Right cardiac atrium (tissue), 5 donors: ENCODE data around the gene NCAPD3. TPM values are rescaled to one million over a fixed set of nuclear protein-coding genes. Genes with fewer than 3 reads are reported as not detected.

Source experiments
- ATAC-seq, 2 donors: fragments of 200-7000 bp; cut with Tn5 transposase; one replicate each; pipeline versions ENCODE4 v1.8.0 to v1.9.1; 2020; ENCODE audit warnings: moderate library complexity in 2 of 2, mild to moderate bottlenecking in 1 of 2
- DNase-seq, 3 donors: peaks; one replicate each; pipeline ENCODE4 v3.0.0-alpha.2; 2020
- H3K27ac ChIP-seq: one replicate; pipeline ENCODE4 v1.5.1; 2013; ENCODE audit warnings: mild to moderate bottlenecking, low read length, control low read depth, moderate library complexity
- H3K27me3 ChIP-seq: one replicate; pipeline ENCODE4 v1.6.1; 2013; ENCODE audit not compliant: control insufficient read depth, insufficient read depth
- H3K4me1 ChIP-seq: one replicate; pipeline ENCODE4 v1.6.1; 2013; ENCODE audit warnings: low read length; ENCODE audit not compliant: control insufficient read depth, insufficient read depth
- H3K4me3 ChIP-seq: one replicate; pipeline ENCODE4 v1.5.1; 2013; ENCODE audit warnings: low read length, control low read depth
- H3K9me3 ChIP-seq: one replicate; pipeline ENCODE4 v1.6.1; 2013; ENCODE audit warnings: low read length; ENCODE audit not compliant: control insufficient read depth
- WGBS: extraction: QIAGEN DNeasy Blood & Tissue Kit; methylation state at CpG from one replicate; pipeline ENCODE4 v1.1.7; 2013; 5-methylcytosine and 5-hydroxymethylcytosine counted together
- intact Hi-C, 4 donors: fragments of 100-400 bp; cut with DNase I; formaldehyde crosslinking; loops; one replicate each; pipeline versions ENCODE4 v1.11.0 to v1.14.0; 2022 to 2023
- polyA plus RNA-seq: library from polyadenylated mRNA; stranded (reverse); fragments of 200-250 nt; gene quantifications from one replicate; pipeline ENCODE4 v1.2.3, GENCODE V29; 2013
- total RNA-seq, 4 donors: library from RNA; stranded (reverse); fragmentation: NEBNext Ultra II Directional; extraction: Animal tissue kit (Norgen Biotek cat#: 25700); gene quantifications; one replicate each; pipeline ENCODE4 v1.2.1, GENCODE V29; 2021
- donor health status: healthy with polysubstance abuse.
- donor health status: DM: no; HTN: yes; CAD: no.
- donor health status: DM: no; HTN: no; CAD: no.
- donor health status: DM: no; HTN: yes; CAD: no; lungs with severe emphysema.
- donor health status: DM: yes; HTN: yes; CAD: no.

Gene NCAPD3
- total and polyA plus RNA-seq, 5 donors, result 5.4 to 11.1 (median 9.6) TPM

DNA sequence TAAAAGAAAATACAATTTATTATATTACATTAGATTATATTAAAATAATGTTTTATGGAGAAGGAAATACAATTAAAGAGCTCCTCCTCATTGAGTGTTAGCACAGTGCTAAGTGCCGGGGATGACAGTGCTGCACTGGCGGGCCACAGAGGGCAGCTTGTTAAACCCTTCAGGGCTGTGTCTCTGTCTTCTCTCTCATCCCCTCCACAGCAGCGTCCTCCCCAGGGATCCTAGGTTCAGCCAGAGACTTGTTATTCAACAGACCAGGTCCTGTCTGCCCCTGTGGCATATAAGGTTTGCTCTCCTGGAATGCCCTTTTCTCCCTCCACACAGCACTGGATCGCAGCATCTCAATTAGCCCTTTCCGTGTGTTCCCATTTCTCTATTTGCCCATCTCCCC lies 15.2 kb upstream of the NCAPD3 start:
- no peak overlapping the region for H3K4me3 ChIP-seq
- H3K4me1 ChIP-seq, result no peaks in the 10 kb centered on the region
- intact Hi-C loops, result no loop called here
- WGBS, result 97% methylated on average over 5 of the region's 5 CpGs
- ATAC-seq (no peak), DNase-seq (no peak)
- no peaks in the 10 kb centered on the region for H3K27me3 ChIP-seq
- no peak overlapping the region for H3K27ac ChIP-seq
- H3K9me3 ChIP-seq, result no peaks in the 10 kb centered on the region

GRCh38 chr11:134237557-134237922 lies 13.8 kb upstream of the NCAPD3 start:
- no peaks in the 10 kb centered on the region for H3K4me1 ChIP-seq
- no peak overlapping the region for H3K4me3 ChIP-seq
- 78% methylated on average over 11 of the region's 11 CpGs for WGBS

GRCh38 chr11:134236834-134237556 lies 13.2 kb upstream of the NCAPD3 start:
- intact Hi-C loops, result no loop called here
- DNase-seq (no peak), ATAC-seq (no peak)
- no peak overlapping the region for H3K4me3 ChIP-seq
- no peaks in the 10 kb centered on the region for H3K27me3 ChIP-seq
- H3K27ac ChIP-seq, result no peak overlapping the region
- H3K4me1 ChIP-seq, result no peaks in the 10 kb centered on the region
- no peaks in the 10 kb centered on the region for H3K9me3 ChIP-seq
- 83% methylated on average over 7 of the region's 7 CpGs for WGBS

More at GRCh38 chr11:134237557-134237922, 13.8 kb upstream of the NCAPD3 start:
- Histone ChIP-seq H3K27ac (no peak overlapping the region), H3K27me3 (no peaks in the 10 kb centered on the region), H3K9me3 (no peaks in the 10 kb centered on the region)
- ATAC-seq, result no peak
- no peak for DNase-seq
- intact Hi-C loops, result no loop called here

- peaks cover 2% of the 10 kb centered on the region for H3K4me1 ChIP-seq
- DNase-seq, result no peak
- 71% methylated on average over 3 of the region's 3 CpGs for WGBS
- H3K4me3 ChIP-seq, result no peak overlapping the region
- no peak overlapping the region for H3K27ac ChIP-seq
- no peak for ATAC-seq
- no peaks in the 10 kb centered on the region for H3K27me3 ChIP-seq
- H3K9me3 ChIP-seq, result no peaks in the 10 kb centered on the region
- intact Hi-C loops, result no loop called here
Measured at GRCh38 chr11:134235399-134235798, 11.6 kb upstream of the NCAPD3 start.

DNA sequence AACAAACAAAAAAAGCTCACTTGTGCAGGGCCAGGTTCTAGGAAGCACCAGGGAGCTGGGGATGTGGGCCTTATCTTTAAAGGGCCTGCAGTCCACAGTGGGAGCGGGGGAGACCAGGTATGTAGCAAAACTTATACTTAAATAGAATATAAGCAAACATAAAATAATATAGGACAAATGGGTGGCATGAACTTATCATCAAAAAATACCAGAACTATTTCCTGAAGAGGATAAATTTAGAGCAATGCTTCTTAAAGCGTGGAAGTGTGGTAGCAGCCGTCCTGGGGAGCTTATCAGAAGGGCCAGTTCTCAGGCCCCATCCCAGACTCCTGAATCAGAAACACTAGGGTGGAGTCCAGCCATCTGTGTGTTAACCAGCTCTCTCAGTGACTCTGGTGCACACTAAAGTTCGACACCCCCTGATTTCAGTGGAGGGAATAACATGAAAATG lies 10.0 kb upstream of the NCAPD3 start:
- ATAC-seq, result no peak
- intact Hi-C loops, result no loop called here
- no peaks in the 10 kb centered on the region for H3K27me3 ChIP-seq
- DNase-seq, result no peak
- WGBS, result 66% methylated on average over 4 of the region's 4 CpGs
- H3K4me3 ChIP-seq, result no peak overlapping the region
- peaks cover 8% of the 10 kb centered on the region for H3K4me1 ChIP-seq
- H3K27ac ChIP-seq, result no peak overlapping the region
- no peaks in the 10 kb centered on the region for H3K9me3 ChIP-seq

DNA sequence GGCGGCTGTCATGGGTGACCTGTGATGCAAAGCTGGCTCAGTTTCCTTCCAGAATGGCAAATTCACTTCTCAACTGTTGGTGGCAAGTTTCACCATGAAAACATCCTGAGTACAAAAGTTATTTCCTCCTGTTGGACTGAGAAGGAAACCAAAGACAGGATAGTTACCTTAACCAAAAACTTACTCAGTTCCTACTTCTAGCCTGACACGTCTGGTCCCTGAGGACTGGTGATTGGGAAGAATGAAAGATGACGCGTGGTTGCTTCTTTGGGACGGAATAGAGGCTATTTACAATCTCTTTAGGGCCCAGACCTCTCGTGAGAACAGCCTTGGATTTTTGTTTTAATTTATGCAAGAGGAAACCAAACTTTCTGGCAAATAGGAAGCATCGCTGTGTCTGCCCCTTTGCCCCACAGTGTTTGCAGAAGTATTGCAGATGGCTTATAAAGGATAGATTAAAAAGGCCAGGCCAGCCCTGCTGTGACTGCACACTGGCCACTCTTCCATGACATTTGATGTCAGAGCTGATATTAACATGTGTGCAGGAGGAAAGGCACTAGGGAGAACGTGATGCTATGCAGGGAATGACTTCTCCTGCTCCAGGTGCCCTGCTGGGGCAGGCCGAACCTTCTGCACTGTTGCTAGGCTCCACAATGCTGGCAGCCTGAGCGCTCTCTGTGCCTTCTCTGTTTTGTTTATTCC lies 8.3 kb upstream of the NCAPD3 start:
- Histone ChIP-seq H3K4me1 (peaks cover 8% of the 10 kb centered on the region), H3K4me3 (no peak overlapping the region), H3K27ac (no peak overlapping the region), H3K9me3 (no peaks in the 10 kb centered on the region), H3K27me3 (no peaks in the 10 kb centered on the region)
- DNase-seq (no peak), ATAC-seq (no peak)
- WGBS, result 68% methylated on average over 10 of the region's 10 CpGs
- intact Hi-C loops, result no loop called here

DNA sequence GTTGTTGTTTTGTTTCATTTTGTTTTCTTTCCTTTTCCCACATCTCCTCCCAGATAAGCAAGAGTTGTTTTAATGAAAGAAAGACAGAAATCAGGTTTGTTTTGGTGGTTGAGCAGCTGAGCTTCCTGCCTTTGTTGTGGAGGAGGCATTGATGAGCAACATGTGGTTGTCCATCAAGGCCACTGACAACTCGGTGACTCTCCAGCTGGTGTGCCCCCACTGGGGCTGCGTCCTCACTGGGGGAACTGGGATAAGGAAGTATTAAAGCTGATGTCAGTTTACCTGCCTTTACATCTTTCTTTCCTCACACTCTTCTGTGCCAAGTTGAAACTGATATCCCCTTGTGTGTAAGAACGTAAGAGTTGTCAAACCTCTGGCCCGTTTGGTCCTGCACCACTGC lies 6.6 kb upstream of the NCAPD3 start:
- H3K9me3 ChIP-seq, result no peaks in the 10 kb centered on the region
- H3K4me1 ChIP-seq, result peaks cover 10% of the 10 kb centered on the region
- DNase-seq (peak in 1 of 3 donors; percentile 40), ATAC-seq (no peak)
- H3K4me3 ChIP-seq, result no peak overlapping the region
- intact Hi-C loops, result no loop called here
- H3K27me3 ChIP-seq, result no peaks in the 10 kb centered on the region
- WGBS, result 52% methylated on average over 4 of the region's 4 CpGs
- no peak overlapping the region for H3K27ac ChIP-seq

DNA sequence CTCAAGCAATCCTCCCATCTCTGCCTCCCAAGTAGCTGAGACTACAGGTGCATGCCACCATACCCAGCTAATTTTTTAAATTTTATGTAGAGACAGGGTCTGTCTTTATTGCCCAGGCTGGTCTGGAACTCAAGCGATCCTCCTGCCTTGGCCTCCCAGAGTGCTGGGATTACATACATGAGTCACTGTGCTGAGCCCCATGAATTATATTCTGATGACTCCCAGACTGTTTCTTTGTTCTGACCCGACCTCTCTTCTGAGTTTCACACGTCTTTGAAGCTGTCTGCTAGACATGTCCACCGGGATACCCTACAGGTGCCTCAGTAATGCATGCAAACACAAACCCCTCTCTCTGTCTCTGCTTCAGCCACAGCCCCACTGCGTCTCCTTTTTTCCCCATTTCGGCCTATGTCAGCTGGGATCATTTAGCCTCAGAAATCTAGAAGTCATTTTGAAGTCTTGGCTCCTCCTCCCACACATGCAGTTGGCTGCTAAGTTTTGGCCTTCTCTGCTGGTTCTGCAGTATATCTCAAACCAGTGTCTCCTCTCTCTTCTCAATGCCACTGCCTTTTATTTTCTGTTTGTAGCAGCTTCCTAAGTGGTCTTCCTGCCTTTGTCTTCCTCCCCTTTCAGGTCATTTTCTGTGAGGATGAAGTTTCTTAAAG lies 5.5 kb upstream of the NCAPD3 start:
- no peak for ATAC-seq
- no peaks in the 10 kb centered on the region for H3K27me3 ChIP-seq
- H3K4me1 ChIP-seq, result peaks cover 10% of the 10 kb centered on the region
- intact Hi-C loops, result no loop called here
- H3K9me3 ChIP-seq, result no peaks in the 10 kb centered on the region
- no peak for DNase-seq
- WGBS, result 71% methylated on average over 6 of the region's 6 CpGs
- no peak overlapping the region for H3K27ac ChIP-seq
- no peak overlapping the region for H3K4me3 ChIP-seq

DNA sequence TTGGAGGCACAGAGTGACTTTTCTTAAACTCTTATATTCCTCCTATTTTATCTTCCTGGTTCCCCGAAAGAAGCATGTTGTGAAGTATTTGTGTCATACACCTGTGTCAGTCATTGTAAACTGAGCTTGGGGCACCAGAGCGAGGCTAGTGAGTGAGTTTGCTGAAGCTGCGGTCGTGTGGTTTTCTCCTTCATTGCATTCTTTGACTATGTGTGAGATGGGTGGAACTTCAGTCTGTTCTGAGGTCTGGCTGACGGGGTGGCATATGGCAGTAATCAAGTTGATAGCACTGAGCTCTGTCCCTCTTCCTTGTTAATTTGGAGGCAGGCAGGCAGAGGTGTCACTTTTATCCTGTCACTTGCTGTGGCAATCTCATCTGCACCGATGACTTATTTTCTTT lies 4.9 kb upstream of the NCAPD3 start:
- Histone ChIP-seq H3K4me1 (peaks cover 10% of the 10 kb centered on the region), H3K27me3 (no peaks in the 10 kb centered on the region), H3K27ac (no peak overlapping the region), H3K9me3 (no peaks in the 10 kb centered on the region), H3K4me3 (no peak overlapping the region)
- 84% methylated on average over 6 of the region's 6 CpGs for WGBS
- DNase-seq, result no peak
- ATAC-seq, result no peak
- intact Hi-C loops, result no loop called here

DNA sequence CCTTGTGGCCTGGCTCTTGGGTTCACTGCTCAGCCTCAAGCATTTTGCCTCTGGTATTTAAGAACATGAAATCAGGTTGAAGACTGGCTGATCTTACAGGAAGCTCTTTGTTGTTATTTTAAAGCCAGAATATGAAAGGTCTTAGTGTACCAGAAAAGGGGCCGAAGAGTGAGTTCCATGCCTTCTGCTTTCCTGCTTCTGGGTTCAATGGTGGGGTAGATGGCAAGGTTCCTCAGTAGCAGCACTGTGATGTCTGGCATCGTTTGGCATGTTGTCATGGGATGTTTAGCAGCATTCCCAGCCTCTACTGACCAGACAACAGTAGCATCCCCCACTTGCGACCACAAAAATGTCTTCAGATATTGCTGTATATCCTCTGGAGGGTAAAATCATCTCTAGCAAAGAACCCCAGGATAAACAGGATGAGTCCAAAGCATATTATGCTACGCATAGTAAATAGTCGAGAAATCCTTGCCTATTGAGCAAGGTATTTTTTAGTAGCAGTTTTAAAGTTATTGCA lies 3.1 kb upstream of the NCAPD3 start:
- 80% methylated on average over 5 of the region's 5 CpGs for WGBS

More for the DNA sequence above, 3.1 kb upstream of the NCAPD3 start:
- no peak for ATAC-seq
- intact Hi-C loops, result no loop called here
- DNase-seq, result no peak
- Histone ChIP-seq H3K27ac (no peak overlapping the region), H3K27me3 (no peaks in the 10 kb centered on the region), H3K9me3 (no peaks in the 10 kb centered on the region), H3K4me1 (peaks cover 14% of the 10 kb centered on the region), H3K4me3 (no peak overlapping the region)
